A673 (cell line): ENCODE measurements around the gene DAB1. TPM values are rescaled to one million over a fixed set of nuclear protein-coding genes. Genes with fewer than 3 reads are reported as not detected.

Experiments
- BruUV-seq: library from RNA; stranded (reverse); fragments of 400-500 nt; replicated peaks from 2 replicates; lab custom pipeline; 2021; lab: Mats Ljungman, UMichigan
- CTCF ChIA-PET: fragments of 300-600 bp; sonication (Branson Sonifier 250); formaldehyde crosslinking; loops from one replicate; lab custom pipeline; 2022; ENCODE audit warnings: antibody characterized with exemption; lab: Charles Lee
- POLR2A ChIA-PET: fragments of 300-600 bp; sonication (Branson Sonifier 250); formaldehyde crosslinking; loops from one replicate; lab custom pipeline; 2022; ENCODE audit warnings: antibody characterized with exemption; ENCODE audit not compliant: low non-redundant PET; lab: Charles Lee
- DNase-seq: peaks from one replicate; pipeline ENCODE4 v3.0.0-alpha.2; 2015; ENCODE audit warnings: low spot score
- H3K27ac ChIP-seq: fragments of 200-600 bp; sonication (generic); 2 replicates; pipeline ENCODE4 v1.5.1; 2016; ENCODE audit warnings: mixed run types, low read depth, mild to moderate bottlenecking, mixed read lengths, antibody characterized with exemption, low read length; ENCODE audit not compliant: poor library complexity, severe bottlenecking
- H3K27me3 ChIP-seq: fragments of 200-600 bp; sonication (generic); replicated peaks from 2 replicates; pipeline ENCODE4 v1.6.1; 2017; ENCODE audit warnings: mixed run types, low read depth, mild to moderate bottlenecking, mixed read lengths, antibody characterized with exemption, low read length; ENCODE audit not compliant: insufficient read depth, poor library complexity
- H3K36me3 ChIP-seq: fragments of 200-600 bp; sonication (generic); 2 replicates; pipeline ENCODE4 v1.6.1; 2016; ENCODE audit warnings: mixed run types, mild to moderate bottlenecking, mixed read lengths, antibody characterized with exemption, low read length; ENCODE audit not compliant: insufficient read depth, poor library complexity, severe bottlenecking
- H3K4me1 ChIP-seq: fragments of 200-600 bp; sonication (generic); 2 replicates; pipeline ENCODE4 v1.6.1; 2017; ENCODE audit warnings: mixed run types, mild to moderate bottlenecking, mixed read lengths, antibody characterized with exemption, low read length; ENCODE audit not compliant: insufficient read depth, poor library complexity, severe bottlenecking
- H3K4me3 ChIP-seq: fragments of 200-600 bp; sonication (generic); 2 replicates; pipeline ENCODE4 v1.5.1; 2016; ENCODE audit warnings: low read depth, mixed run types, mild to moderate bottlenecking, mixed read lengths, low read length; ENCODE audit not compliant: poor library complexity, severe bottlenecking
- H3K9me3 ChIP-seq: fragments of 200-600 bp; sonication (generic); 2 replicates; pipeline ENCODE4 v1.6.1; 2016; ENCODE audit warnings: mixed run types, low read depth, mild to moderate bottlenecking, mixed read lengths, antibody characterized with exemption, low read length; ENCODE audit not compliant: poor library complexity, severe bottlenecking
- CTCF ChIP-seq: fragments of 300-800, 200-600 bp; sonication (generic); conservative IDR thresholded peaks from 2 replicates; pipeline ENCODE4 v1.5.1; 2017; ENCODE audit warnings: low read depth, mild to moderate bottlenecking, antibody characterized with exemption, low read length, moderate library complexity, mixed read lengths
- EZH2 ChIP-seq: fragments of 200-600 bp; sonication (generic); IDR thresholded peaks from 2 replicates; pipeline ENCODE4 v1.6.1; 2017; ENCODE audit warnings: borderline replicate concordance, low read depth, mild to moderate bottlenecking, mixed read lengths, antibody characterized with exemption, low read length; ENCODE audit not compliant: poor library complexity, severe bottlenecking
- intact Hi-C: fragments of 100-400 bp; cut with micrococcal nuclease; formaldehyde crosslinking; loops from one replicate; pipeline ENCODE4 v1.10.0; 2022; ENCODE audit not compliant: unreplicated experiment
- total RNA-seq: library from RNA; stranded (reverse); gene quantifications from 2 replicates; pipeline ENCODE4 v1.2.3, GENCODE V29; 2021

The DAB1 gene
- total RNA-seq, 1 experiment from 2014 or later: 112 TPM

- Histone ChIP-seq H3K4me1 (no peaks in the 10 kb centered on the region), H3K27me3 (no peaks in the 10 kb centered on the region), H3K9me3 (no peaks in the 10 kb centered on the region), H3K4me3 (no peak overlapping the region), H3K27ac (no peak overlapping the region), H3K36me3 (no peaks in the 10 kb centered on the region)
- intact Hi-C loops: no loop called here
- TF ChIP-seq EZH2 (no peak), CTCF (no peak)
- POLR2A ChIA-PET: no interaction called here
- no peak for DNase-seq
- no TSS peak for BruUV-seq
- CTCF ChIA-PET: no interaction called here
Measured at GRCh38 chr1:56972976-56973375, 450.9 kb downstream of the DAB1 start.

GRCh38 chr1:56970280-56970679, 453.6 kb downstream of the DAB1 start:
- no peak overlapping the region for H3K4me3 ChIP-seq

GRCh38 chr1:56968878-56969495, 454.9 kb downstream of the DAB1 start:
- no peak overlapping the region for H3K4me3 ChIP-seq
- no peak for DNase-seq
- H3K27me3 ChIP-seq: no peaks in the 10 kb centered on the region
- intact Hi-C loops: loop anchor here (1.0 kb wide), 1 partner anchor 137 kb away; no protein-coding TSS in a partner anchor
- ChIA-PET POLR2A (no interaction called here), CTCF (interaction anchor here (1.2 kb wide), 1 partner anchor 137 kb away, joined by 6 read pairs; no protein-coding TSS in a partner anchor)
- no peaks in the 10 kb centered on the region for H3K4me1 ChIP-seq
- no peaks in the 10 kb centered on the region for H3K9me3 ChIP-seq
- BruUV-seq: no TSS peak
- H3K36me3 ChIP-seq: no peaks in the 10 kb centered on the region
- no peak overlapping the region for H3K27ac ChIP-seq
- no peak for TF ChIP-seq CTCF

More at GRCh38 chr1:56970280-56970679, 453.6 kb downstream of the DAB1 start:
- DNase-seq: no peak
- Histone ChIP-seq H3K27ac (no peak overlapping the region), H3K27me3 (no peaks in the 10 kb centered on the region), H3K36me3 (no peaks in the 10 kb centered on the region), H3K9me3 (no peaks in the 10 kb centered on the region), H3K4me1 (no peaks in the 10 kb centered on the region)
- intact Hi-C loops: no loop called here
- no peak for TF ChIP-seq EZH2
- ChIA-PET POLR2A (no interaction called here), CTCF (no interaction called here)
- no TSS peak for BruUV-seq
